ENCODE results near the gene VPS36.

Gene VPS36

DNA sequence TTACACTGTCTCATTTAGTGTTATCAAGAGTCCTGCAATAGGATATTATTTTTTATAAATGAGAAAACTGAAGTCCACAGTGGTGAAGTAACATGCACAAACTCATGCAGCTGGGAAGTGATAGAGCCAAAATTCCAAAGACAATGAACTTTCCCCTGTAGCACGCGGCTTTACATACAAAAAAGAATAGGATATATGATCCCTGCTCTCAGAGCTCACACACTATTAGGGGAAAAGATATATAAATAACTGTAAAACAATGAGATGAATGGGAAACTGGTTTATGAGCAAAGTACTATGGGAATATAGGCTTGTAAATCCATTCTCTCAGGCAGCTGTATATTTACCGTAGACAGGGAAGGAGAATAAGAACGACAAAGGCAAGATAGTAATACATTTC is 84.1 kb downstream of the VPS36 start:
- H3K27ac ChIP-seq: no peak overlapping the region; the same call in 1 of the 2 replicates
- TF ChIP-seq, protein P1, sequence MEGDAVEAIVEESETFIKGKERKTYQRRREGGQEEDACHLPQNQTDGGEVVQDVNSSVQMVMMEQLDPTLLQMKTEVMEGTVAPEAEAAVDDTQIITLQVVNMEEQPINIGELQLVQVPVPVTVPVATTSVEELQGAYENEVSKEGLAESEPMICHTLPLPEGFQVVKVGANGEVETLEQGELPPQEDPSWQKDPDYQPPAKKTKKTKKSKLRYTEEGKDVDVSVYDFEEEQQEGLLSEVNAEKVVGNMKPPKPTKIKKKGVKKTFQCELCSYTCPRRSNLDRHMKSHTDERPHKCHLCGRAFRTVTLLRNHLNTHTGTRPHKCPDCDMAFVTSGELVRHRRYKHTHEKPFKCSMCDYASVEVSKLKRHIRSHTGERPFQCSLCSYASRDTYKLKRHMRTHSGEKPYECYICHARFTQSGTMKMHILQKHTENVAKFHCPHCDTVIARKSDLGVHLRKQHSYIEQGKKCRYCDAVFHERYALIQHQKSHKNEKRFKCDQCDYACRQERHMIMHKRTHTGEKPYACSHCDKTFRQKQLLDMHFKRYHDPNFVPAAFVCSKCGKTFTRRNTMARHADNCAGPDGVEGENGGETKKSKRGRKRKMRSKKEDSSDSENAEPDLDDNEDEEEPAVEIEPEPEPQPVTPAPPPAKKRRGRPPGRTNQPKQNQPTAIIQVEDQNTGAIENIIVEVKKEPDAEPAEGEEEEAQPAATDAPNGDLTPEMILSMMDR (conservative IDR thresholded peaks at IDR 0.05): no peak

Data from VCaP (cell line).